Urothelium cell line (cell line): ENCODE results near the gene SLC66A2.
"Not testable (repeated sequence)": the region's sequence is repeated elsewhere in the genome, so short reads cannot be mapped to it uniquely, and the experiment has no call there.

Experiments used
- DNase-seq: peaks from one replicate; pipeline ENCODE4 v3.0.0; 2011; ENCODE audit warnings: low spot score, mixed read lengths
- FAIRE-seq: peaks from 2 replicates; lab custom pipeline; 2011; peaks lifted over from hg19 to GRCh38; lab: Jason Lieb, UNC

The SLC66A2 gene

GRCh38 chr18:79951545-79952455, at the start of gene SLC66A2:
Gene SLC66A2 (minus strand): TSS chr18:79951653. CDS start chr18:79950926, 727 bp downstream.
- FAIRE-seq (peak; percentile 95), DNase-seq (peak; percentile 98)

GRCh38 chr18:80000877-80001276, 49.4 kb upstream of the SLC66A2 start:
- no peak for DNase-seq
- no peak for FAIRE-seq

GRCh38 chr18:79999701-80000100, 48.2 kb upstream of the SLC66A2 start:
- not testable (repeated sequence) for FAIRE-seq, DNase-seq

GRCh38 chr18:79991494-79991893, 40.0 kb upstream of the SLC66A2 start:
- DNase-seq: no peak
- no peak for FAIRE-seq

- FAIRE-seq: no peak
- no peak for DNase-seq
Observed at GRCh38 chr18:79989195-79989497, 37.7 kb upstream of the SLC66A2 start.

- FAIRE-seq: peak; percentile 100
- peak; percentile 94 for DNase-seq
Observed at GRCh38 chr18:79988451-79989194, 37.2 kb upstream of the SLC66A2 start, which contains the start of gene TXNL4A. Gene TXNL4A (minus strand): TSS chr18:79988563. CDS start chr18:79988392, 171 bp downstream.

- FAIRE-seq (no peak), DNase-seq (peak; percentile 76)
Observed at GRCh38 chr18:79988071-79988450, 36.6 kb upstream of the SLC66A2 start.

- DNase-seq: no peak
- FAIRE-seq: no peak
Observed at GRCh38 chr18:79987566-79987965, 36.1 kb upstream of the SLC66A2 start.

GRCh38 chr18:79986726-79987125, 35.3 kb upstream of the SLC66A2 start:
- DNase-seq (no peak), FAIRE-seq (no peak)

- no peak for DNase-seq
- FAIRE-seq: no peak
Observed at GRCh38 chr18:79985172-79985571, 33.7 kb upstream of the SLC66A2 start.

GRCh38 chr18:79983793-79984192, 32.3 kb upstream of the SLC66A2 start:
- no peak for DNase-seq
- FAIRE-seq: no peak

GRCh38 chr18:79983253-79983652, 31.8 kb upstream of the SLC66A2 start:
- DNase-seq (no peak), FAIRE-seq (no peak)

GRCh38 chr18:79982736-79983135, 31.3 kb upstream of the SLC66A2 start:
- DNase-seq (no peak), FAIRE-seq (no peak)

GRCh38 chr18:79980585-79980984, 29.1 kb upstream of the SLC66A2 start:
- no peak for DNase-seq
- no peak for FAIRE-seq

- DNase-seq (no peak), FAIRE-seq (no peak)
Observed at GRCh38 chr18:79979843-79980242, 28.4 kb upstream of the SLC66A2 start.

- no peak for FAIRE-seq
- no peak for DNase-seq
Observed at GRCh38 chr18:79975985-79976680, 24.7 kb upstream of the SLC66A2 start.

- DNase-seq (no peak), FAIRE-seq (no peak)
Observed at GRCh38 chr18:79975043-79975442, 23.6 kb upstream of the SLC66A2 start.

GRCh38 chr18:79974025-79974654, 22.7 kb upstream of the SLC66A2 start:
- DNase-seq (no peak), FAIRE-seq (no peak)

GRCh38 chr18:79973517-79973916, 22.1 kb upstream of the SLC66A2 start:
- DNase-seq (no peak), FAIRE-seq (no peak)

GRCh38 chr18:79972720-79973119, 21.3 kb upstream of the SLC66A2 start:
- FAIRE-seq: no peak
- DNase-seq: no peak

- FAIRE-seq: no peak
- no peak for DNase-seq
Observed at GRCh38 chr18:79971986-79972385, 20.5 kb upstream of the SLC66A2 start.
